A549 treated with RU486 at 1 μM for 4 hours (cell line): ENCODE results near the gene METAP2. TPM values are rescaled to one million over a fixed set of nuclear protein-coding genes. Genes with fewer than 3 reads are reported as not detected.

Source experiments
- total RNA-seq: library from RNA; stranded (reverse); fragments of 200-300 nt; extraction: Qiagen RNA extraction; gene quantifications from 5 replicates; pipeline ENCODE4 v1.2.3, GENCODE V29; 2022; ENCODE audit warnings: low read depth

METAP2 gene
- total RNA-seq = 130 to 201 TPM (median 135 TPM) in 5 replicates

GRCh38 chr12:95473884-95474659, at the start of gene METAP2:
Gene METAP2 (plus strand): TSS chr12:95474152. CDS start chr12:95474180, 28 bp downstream.

GRCh38 chr12:95551305-95551704, 77.4 kb downstream of the METAP2 start, which contains the start of gene USP44:
Gene USP44 (minus strand): TSS chr12:95551476. CDS start chr12:95534256, 17,220 bp downstream.

Other genes with a start within 250 kb of the METAP2 start
- 0.09 to 0.18 TPM (median 0.12 TPM) in 4 of 5 replicates, not detected in the other for gene USP44, start 77.3 kb downstream of the METAP2 start, total RNA-seq